Head of caudate nucleus (tissue), 42 donors: ENCODE results near the gene ALG9.

Experiments used
- DNase-seq, 42 donors: peaks; one replicate each; pipeline versions ENCODE4 v3.0.0 to v3.0.0-alpha.2; 2020 to 2021; ENCODE audit warnings: mixed read lengths in 7 of 42
- intact Hi-C: fragments of 100-400 bp; cut with DNase I; formaldehyde crosslinking; loops from one replicate; pipeline ENCODE4 v1.15.0; 2022

ALG9 gene

GRCh38 chr11:111870886-111871692, at the start of gene ALG9:
ALG9 (minus strand) TSS chr11:111871581; CDS start chr11:111871482, 99 bp downstream.
- intact Hi-C loops, result loop anchor here (10.0 kb wide), 1 partner anchor 214 kb away; the partner anchor contains the start of genes SDHD and TIMM8B
- DNase-seq, result peak; percentile 67 to 95 (median 86)

GRCh38 chr11:111920908-111921307, 49.5 kb upstream of the ALG9 start:
- DNase-seq, result no peak
- intact Hi-C loops, result no loop called here

- peak in 1 of 42 donors; percentile 37 for DNase-seq
- intact Hi-C loops, result no loop called here
Measured at GRCh38 chr11:111918390-111919256, 47.2 kb upstream of the ALG9 start, which contains the start of gene C11orf52. C11orf52 (plus strand) TSS chr11:111918913; CDS start chr11:111918973, 60 bp downstream.

- intact Hi-C loops, result no loop called here
- DNase-seq, result no peak
Measured at GRCh38 chr11:111917788-111918187, 46.4 kb upstream of the ALG9 start.

- intact Hi-C loops, result no loop called here
- DNase-seq, result no peak
Measured at GRCh38 chr11:111917312-111917711, 45.9 kb upstream of the ALG9 start.

- intact Hi-C loops, result no loop called here
- DNase-seq, result no peak
Measured at GRCh38 chr11:111916768-111917167, 45.4 kb upstream of the ALG9 start.

GRCh38 chr11:111913997-111914396, 42.6 kb upstream of the ALG9 start:
- intact Hi-C loops, result loop anchor here (5.0 kb wide), 1 partner anchor 68 kb away; no protein-coding TSS in a partner anchor
- DNase-seq, result peak in 41 of 42 donors; percentile 31 to 95 (median 81)

GRCh38 chr11:111913031-111913861, 41.9 kb upstream of the ALG9 start:
- peak in 17 of 42 donors; percentile 19 to 70 (median 42) for DNase-seq
- intact Hi-C loops, result loop anchor here (5.0 kb wide), 1 partner anchor 69 kb away; no protein-coding TSS in a partner anchor

GRCh38 chr11:111912535-111912934, 41.2 kb upstream of the ALG9 start, which contains the start of gene HSPB2:
HSPB2 (plus strand) TSS chr11:111912734; CDS start chr11:111912830, 96 bp downstream.
- intact Hi-C loops, result loop anchor here (5.0 kb wide), 1 partner anchor 70 kb away; no protein-coding TSS in a partner anchor
- DNase-seq, result peak in 22 of 42 donors; percentile 18 to 68 (median 34)

GRCh38 chr11:111911563-111912401, 40.4 kb upstream of the ALG9 start, which contains the start of gene CRYAB:
CRYAB (minus strand) TSS chr11:111911770; CDS start chr11:111911724, 46 bp downstream.
- intact Hi-C loops, result loop anchor here (5.0 kb wide), 1 partner anchor 71 kb away; no protein-coding TSS in a partner anchor

GRCh38 chr11:111910676-111911562, 39.5 kb upstream of the ALG9 start:
- intact Hi-C loops, result loop anchor here (5.0 kb wide), 1 partner anchor 71 kb away; no protein-coding TSS in a partner anchor
- peak; percentile 36 to 95 (median 85) for DNase-seq

More at GRCh38 chr11:111911563-111912401, 40.4 kb upstream of the ALG9 start, which contains the start of gene CRYAB:
- peak; percentile 80 to 97 (median 92) for DNase-seq

- DNase-seq, result no peak
- intact Hi-C loops, result no loop called here
Measured at GRCh38 chr11:111909378-111909777, 38.0 kb upstream of the ALG9 start.

- intact Hi-C loops, result no loop called here
- DNase-seq, result peak in 2 of 42 donors; percentile 37 to 48
Measured at GRCh38 chr11:111908639-111909305, 37.4 kb upstream of the ALG9 start.

- DNase-seq, result no peak
- intact Hi-C loops, result no loop called here
Measured at GRCh38 chr11:111906680-111907079, 35.3 kb upstream of the ALG9 start.

- intact Hi-C loops, result no loop called here
Measured at GRCh38 chr11:111905411-111905810, 34.0 kb upstream of the ALG9 start.

GRCh38 chr11:111886844-111887243, 15.5 kb upstream of the ALG9 start:
- intact Hi-C loops, result no loop called here
- no peak for DNase-seq

More at GRCh38 chr11:111905411-111905810, 34.0 kb upstream of the ALG9 start:
- no peak for DNase-seq
